ENCODE results near the gene RPP21. TPM values are rescaled to one million over a fixed set of nuclear protein-coding genes. Genes with fewer than 3 reads are reported as not detected.

RPP21 gene
- total RNA-seq, 6 donors from 2014 or later, result 34.6 to 72.4 (median 45.5) TPM

DNA sequence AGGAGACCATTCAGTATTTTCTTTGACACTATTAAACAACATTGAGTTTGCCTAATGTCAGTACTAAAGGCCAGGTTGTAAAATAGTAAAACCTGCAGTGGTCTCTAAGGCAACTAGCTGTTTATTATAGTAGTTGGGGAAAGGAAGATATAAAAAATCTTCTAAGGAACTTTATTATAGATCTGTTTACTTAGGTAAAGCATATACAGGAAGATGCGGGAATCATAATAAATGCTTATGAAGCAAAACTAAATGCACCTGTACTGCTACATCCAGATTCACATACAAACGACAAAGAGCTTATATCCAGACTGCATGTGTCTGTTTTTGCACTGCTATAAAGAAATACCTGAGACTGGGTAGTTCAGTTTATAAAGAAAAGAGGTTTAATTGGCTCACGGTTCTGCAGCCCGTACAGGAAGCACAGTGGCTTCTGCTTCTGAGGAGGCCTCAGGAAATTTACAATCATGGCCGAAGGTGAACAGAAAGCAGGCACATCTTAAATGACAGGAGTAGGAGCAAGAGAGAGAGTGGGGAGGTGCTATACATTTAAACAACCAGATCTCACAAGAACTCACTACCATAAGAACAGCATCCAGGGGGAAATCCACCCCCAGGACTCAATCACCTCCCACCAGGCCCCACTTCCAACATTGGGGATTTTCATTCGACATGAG is 26.9 kb upstream of the RPP21 start:
- Histone ChIP-seq H3K27ac (no peak overlapping the region), H3K27me3 (no peaks in the 10 kb centered on the region), H3K4me3 (no peak overlapping the region), H3K9me3 (no peaks in the 10 kb centered on the region), H3K36me3 (peaks cover 0 to 20% (median 11%) of the 10 kb centered on the region in 4 donors), H3K4me1 (peaks cover 0 to 18% (median 2%) of the 10 kb centered on the region in 4 donors)
- WGBS, 2 donors, result 63 to 73% methylated on average over 6 of the region's 6 CpGs
- TF ChIP-seq POLR2A (IDR thresholded peaks at IDR 0.05) (no peak), POLR2AphosphoS5 (IDR thresholded peaks at IDR 0.05) (no peak), EP300 (IDR thresholded peaks at IDR 0.05) (no peak)
- TF ChIP-seq, protein P1, sequence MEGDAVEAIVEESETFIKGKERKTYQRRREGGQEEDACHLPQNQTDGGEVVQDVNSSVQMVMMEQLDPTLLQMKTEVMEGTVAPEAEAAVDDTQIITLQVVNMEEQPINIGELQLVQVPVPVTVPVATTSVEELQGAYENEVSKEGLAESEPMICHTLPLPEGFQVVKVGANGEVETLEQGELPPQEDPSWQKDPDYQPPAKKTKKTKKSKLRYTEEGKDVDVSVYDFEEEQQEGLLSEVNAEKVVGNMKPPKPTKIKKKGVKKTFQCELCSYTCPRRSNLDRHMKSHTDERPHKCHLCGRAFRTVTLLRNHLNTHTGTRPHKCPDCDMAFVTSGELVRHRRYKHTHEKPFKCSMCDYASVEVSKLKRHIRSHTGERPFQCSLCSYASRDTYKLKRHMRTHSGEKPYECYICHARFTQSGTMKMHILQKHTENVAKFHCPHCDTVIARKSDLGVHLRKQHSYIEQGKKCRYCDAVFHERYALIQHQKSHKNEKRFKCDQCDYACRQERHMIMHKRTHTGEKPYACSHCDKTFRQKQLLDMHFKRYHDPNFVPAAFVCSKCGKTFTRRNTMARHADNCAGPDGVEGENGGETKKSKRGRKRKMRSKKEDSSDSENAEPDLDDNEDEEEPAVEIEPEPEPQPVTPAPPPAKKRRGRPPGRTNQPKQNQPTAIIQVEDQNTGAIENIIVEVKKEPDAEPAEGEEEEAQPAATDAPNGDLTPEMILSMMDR (IDR thresholded peaks at IDR 0.05), result no peak
- ATAC-seq (ENCODE audit: low FRiP score in 2 of 2), result no peak
- no peak for DNase-seq

DNA sequence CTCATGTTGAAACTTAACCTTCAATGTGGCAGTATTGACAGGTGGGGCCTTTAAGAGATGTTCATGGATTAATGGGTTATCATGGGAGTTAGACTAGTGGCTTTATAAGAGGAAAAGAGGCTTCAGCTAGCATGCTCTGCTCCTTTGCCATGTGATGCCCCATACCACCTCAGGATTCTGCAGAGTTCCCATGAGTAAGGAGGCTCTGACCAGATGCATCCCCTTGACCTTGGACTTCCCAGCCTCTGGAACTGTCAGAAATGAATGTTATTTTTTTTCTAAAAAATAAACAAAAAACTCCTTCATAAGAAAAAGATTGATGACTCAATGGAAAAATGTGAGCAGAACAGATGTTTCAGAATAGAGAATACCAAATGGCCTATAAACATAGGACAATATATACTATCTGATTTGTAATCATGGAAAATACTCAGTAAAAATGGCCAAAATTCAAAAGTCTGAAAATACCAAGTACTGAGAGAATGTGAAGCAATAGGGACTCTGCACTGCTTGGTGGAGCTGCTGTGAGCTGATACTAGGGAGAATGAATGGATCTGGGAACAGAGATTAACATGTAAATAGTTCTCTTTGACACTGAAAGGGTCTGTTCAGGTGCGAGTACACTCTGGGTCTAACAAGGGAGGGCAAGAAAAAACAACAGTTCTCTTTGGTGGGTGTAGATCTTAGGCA is 25.7 kb upstream of the RPP21 start:
- Histone ChIP-seq H3K9me3 (no peaks in the 10 kb centered on the region), H3K4me1 (peaks cover 0 to 30% (median 6%) of the 10 kb centered on the region in 4 donors), H3K27ac (no peak overlapping the region), H3K27me3 (no peaks in the 10 kb centered on the region), H3K4me3 (no peak overlapping the region), H3K36me3 (peaks cover 0 to 8% (median 2%) of the 10 kb centered on the region in 4 donors)
- TF ChIP-seq POLR2A (IDR thresholded peaks at IDR 0.05), result no peak
- no peak for DNase-seq
- no peak for ATAC-seq (ENCODE audit: low FRiP score in 2 of 2)
- WGBS, 2 donors, result 95 to 97% methylated on average over 1 of the region's 1 CpG

DNA sequence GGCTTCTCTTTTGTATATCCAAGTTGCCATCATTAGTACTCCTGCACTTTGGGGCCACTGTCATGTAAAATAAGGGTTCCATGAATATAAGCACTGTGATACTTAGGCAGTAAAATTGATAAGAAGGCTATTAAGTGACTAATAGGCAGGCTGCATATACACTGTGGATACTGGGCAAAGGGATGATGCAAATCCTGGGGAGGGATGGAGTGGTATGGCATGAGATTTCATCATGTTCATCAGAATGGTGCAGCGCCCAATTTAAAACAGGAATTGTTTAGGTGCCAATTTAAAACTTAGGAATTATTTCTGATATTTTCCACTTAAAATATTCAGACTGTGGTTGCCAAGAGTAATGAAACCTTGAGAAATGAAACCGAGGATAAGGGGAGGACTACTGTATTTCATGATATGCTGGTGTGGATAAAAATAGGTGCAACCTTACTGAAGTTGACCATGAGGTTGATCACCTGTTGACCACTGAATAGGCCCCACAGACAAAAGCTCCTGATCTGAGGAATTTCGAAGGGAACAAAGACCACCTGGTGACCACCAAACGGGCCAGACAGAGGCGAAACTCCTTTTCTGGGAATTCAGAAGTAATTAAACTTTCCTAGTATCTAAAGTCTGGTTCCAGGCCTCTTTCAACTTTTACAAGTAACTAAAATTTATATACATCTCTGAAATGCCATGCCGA is 23.1 kb upstream of the RPP21 start:
- no peak overlapping the region for H3K27ac ChIP-seq
- peaks cover 12 to 47% (median 20%) of the 10 kb centered on the region in 4 donors for H3K4me1 ChIP-seq
- no peak for DNase-seq
- no peak for ATAC-seq (ENCODE audit: low FRiP score in 2 of 2)
- no peak for TF ChIP-seq POLR2A (IDR thresholded peaks at IDR 0.05)
- no peak for TF ChIP-seq POLR2AphosphoS5 (IDR thresholded peaks at IDR 0.05)
- no peak for TF ChIP-seq EP300 (IDR thresholded peaks at IDR 0.05)
- TF ChIP-seq, protein P1 (IDR thresholded peaks at IDR 0.05), result no peak
- H3K27me3 ChIP-seq, result no peaks in the 10 kb centered on the region
- 92 to 93% methylated on average over 6 of the region's 6 CpGs for WGBS, 2 donors
- no peak overlapping the region for H3K4me3 ChIP-seq
- no peaks in the 10 kb centered on the region for H3K36me3 ChIP-seq
- no peaks in the 10 kb centered on the region for H3K9me3 ChIP-seq

DNA sequence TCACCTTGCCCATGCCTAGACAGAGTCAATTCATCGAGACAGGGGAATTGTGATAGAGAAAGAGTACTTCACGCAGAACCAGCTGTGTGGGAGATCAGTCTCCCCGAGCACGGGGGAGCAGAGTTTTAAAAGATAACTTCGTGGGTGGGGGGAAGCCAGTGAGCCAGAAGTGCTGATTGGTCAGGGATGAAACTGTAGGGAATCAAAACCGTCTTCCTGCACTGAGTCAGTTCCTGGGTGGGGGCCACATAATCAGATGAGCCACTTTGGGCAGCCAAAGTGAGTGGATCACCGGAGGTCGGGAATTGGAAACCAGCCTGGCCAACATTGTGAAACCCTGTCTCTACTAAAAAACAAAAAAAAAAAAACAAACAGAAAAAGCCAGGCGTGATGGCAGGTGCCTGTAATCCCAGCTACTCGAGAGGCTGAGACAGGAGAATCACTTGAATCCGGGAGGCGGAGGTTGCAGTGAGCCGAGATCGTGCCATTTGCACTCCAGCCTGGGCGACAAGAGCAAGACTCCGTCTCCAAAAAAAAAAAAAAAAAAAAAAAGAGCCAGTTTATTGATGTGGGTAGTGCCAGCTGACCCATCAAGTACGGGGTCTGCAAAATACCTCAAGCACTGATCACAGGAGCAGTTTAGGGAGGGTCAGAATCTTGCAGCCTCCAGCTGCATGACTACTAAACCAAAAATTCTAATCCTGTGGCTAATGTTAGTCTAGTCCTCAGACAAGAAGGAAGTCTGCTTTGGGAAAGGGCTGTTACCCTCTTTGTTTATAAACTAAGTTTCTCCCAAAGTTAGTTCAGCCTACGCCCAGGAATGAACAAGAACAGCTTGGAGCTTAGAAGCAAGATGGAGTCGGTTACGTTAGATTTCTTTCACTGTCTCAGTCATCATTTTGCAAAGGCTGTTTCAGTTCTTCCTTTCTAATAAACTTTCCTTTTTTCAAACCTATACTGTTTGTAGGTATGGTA is 22.1 kb upstream of the RPP21 start:
- Histone ChIP-seq H3K9me3 (no peaks in the 10 kb centered on the region), H3K4me1 (peaks cover 16 to 45% (median 26%) of the 10 kb centered on the region in 4 donors), H3K27me3 (no peaks in the 10 kb centered on the region), H3K27ac (no peak overlapping the region), H3K4me3 (no peak overlapping the region), H3K36me3 (no peaks in the 10 kb centered on the region)
- WGBS, 2 donors, result 80 to 81% methylated on average over 20 of the region's 20 CpGs
- ATAC-seq (ENCODE audit: low FRiP score in 2 of 2), result no peak
- no peak for DNase-seq
- TF ChIP-seq, protein P1 (IDR thresholded peaks at IDR 0.05), result no peak
- TF ChIP-seq POLR2AphosphoS5 (IDR thresholded peaks at IDR 0.05), result no peak

Measured in upper lobe of left lung (tissue), 6 donors.